CD4-positive, alpha-beta memory T cell (primary cell): ENCODE data around the gene REV3L. TPM values are rescaled to one million over a fixed set of nuclear protein-coding genes. Genes with fewer than 3 reads are reported as not detected.

ENCODE experiments used
- CTCF ChIA-PET: fragments of 350-600 bp; sonication (Branson Sonifier 250); formaldehyde crosslinking; loops from one replicate; lab custom pipeline; 2021; ENCODE audit warnings: inconsistent platforms; ENCODE audit not compliant: partially characterized antibody; lab: Charles Lee
- POLR2A ChIA-PET: fragments of 350-600 bp; sonication (Branson Sonifier 250); formaldehyde crosslinking; loops from one replicate; lab custom pipeline; 2021; ENCODE audit not compliant: partially characterized antibody; lab: Charles Lee
- DNase-seq, 5 donors: peaks; one replicate each; pipeline versions ENCODE4 v3.0.0 to v3.0.0-alpha.2; 2020 to 2022; ENCODE audit warnings: mixed read lengths in 1 of 5
- H3K27ac ChIP-seq: one replicate; pipeline ENCODE4 v1.7.0; 2013; ENCODE audit warnings: low read depth, low read length
- H3K27me3 ChIP-seq: 2 replicates; pipeline ENCODE4 v1.7.0; 2013; ENCODE audit warnings: mild to moderate bottlenecking, low read length, moderate library complexity; ENCODE audit not compliant: insufficient read depth
- H3K36me3 ChIP-seq: 2 replicates; pipeline ENCODE4 v1.7.0; 2013; ENCODE audit warnings: mild to moderate bottlenecking, low read length, moderate library complexity; ENCODE audit not compliant: insufficient read depth
- H3K4me1 ChIP-seq: 2 replicates; pipeline ENCODE4 v1.7.0; 2013; ENCODE audit warnings: mild to moderate bottlenecking, low read length, moderate library complexity; ENCODE audit not compliant: insufficient read depth
- H3K4me3 ChIP-seq, 2 donors: one replicate each; pipeline ENCODE4 v1.7.0; 2013; ENCODE audit warnings: low read length in 2 of 2, mild to moderate bottlenecking in 1 of 2
- H3K9me3 ChIP-seq, 2 donors: one replicate each; pipeline ENCODE4 v1.7.0; 2013; ENCODE audit warnings: low read length in 2 of 2, control low read depth in 1 of 2; ENCODE audit not compliant: control insufficient read depth in 1 of 2
- H3K27ac Mint-ChIP-seq, 7 donors: one replicate each; pipeline ENCODE4 v1.8.0; 2020 to 2021; ENCODE audit warnings: mixed read lengths in 7 of 7, mild to moderate bottlenecking in 6 of 7, inconsistent platforms in 3 of 7, moderate library complexity in 3 of 7
- H3K27me3 Mint-ChIP-seq, 2 donors: one replicate each; pipeline ENCODE4 v1.8.0; 2020 to 2021; ENCODE audit warnings: mixed read lengths in 2 of 2
- H3K36me3 Mint-ChIP-seq, 2 donors: one replicate each; pipeline ENCODE4 v1.8.0; 2020 to 2021; ENCODE audit warnings: mixed read lengths in 2 of 2, inconsistent platforms in 1 of 2, mild to moderate bottlenecking in 1 of 2
- H3K4me1 Mint-ChIP-seq, 4 donors: one replicate each; pipeline ENCODE4 v1.8.0; 2020 to 2021; ENCODE audit warnings: mixed read lengths in 4 of 4, mild to moderate bottlenecking in 1 of 4
- H3K4me3 Mint-ChIP-seq, 8 donors: one replicate each; pipeline ENCODE4 v1.8.0; 2020 to 2021; ENCODE audit warnings: mixed read lengths in 8 of 8, mild to moderate bottlenecking in 7 of 8, moderate library complexity in 6 of 8, inconsistent platforms in 3 of 8
- H3K9me3 Mint-ChIP-seq, 8 donors: one replicate each; pipeline ENCODE4 v1.8.0; 2020 to 2021; ENCODE audit warnings: mixed read lengths in 8 of 8, mild to moderate bottlenecking in 5 of 8, inconsistent platforms in 3 of 8, moderate library complexity in 1 of 8
- intact Hi-C: fragments of 100-400 bp; cut with micrococcal nuclease; formaldehyde crosslinking; loops from one replicate; pipeline ENCODE4 v1.15.1; 2023
- polyA plus RNA-seq, 2 donors: library from polyadenylated mRNA; unstranded; fragments of 300-500 nt; fragmentation: Illumina TruSeq; gene quantifications; one replicate each; pipeline ENCODE4 v1.2.3, GENCODE V29; 2021
- total RNA-seq, 2 experiments: library from RNA; stranded (reverse); gene quantifications; one replicate each; pipeline ENCODE4 v1.2.3, GENCODE V29; 2021

Gene REV3L
- total and polyA plus RNA-seq, 4 experiments from 2014 or later: 8.0 to 34.5 (median 24.5) TPM

DNA sequence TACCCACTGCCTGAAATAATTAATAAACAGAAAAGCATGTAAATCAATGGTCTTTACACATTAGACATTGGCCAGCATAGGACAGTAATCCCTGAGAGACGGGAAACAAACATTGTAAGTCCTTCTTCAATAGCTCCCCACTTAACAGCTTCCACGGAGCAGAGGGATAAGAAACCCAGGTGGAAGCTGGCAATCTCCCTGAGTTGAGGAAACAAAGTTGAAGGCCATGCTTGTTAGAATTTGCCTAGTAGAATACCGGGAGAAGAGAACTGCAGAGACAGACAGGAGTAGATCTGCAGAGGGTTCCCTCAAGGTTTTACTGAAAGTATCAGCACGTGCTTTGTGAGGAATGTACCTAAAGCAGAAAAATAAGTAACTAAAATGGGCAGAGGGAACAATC, 33.9 kb downstream of the REV3L start:
- POLR2A ChIA-PET: no interaction called here
- CTCF ChIA-PET: no interaction called here
- DNase-seq: no peak

DNA sequence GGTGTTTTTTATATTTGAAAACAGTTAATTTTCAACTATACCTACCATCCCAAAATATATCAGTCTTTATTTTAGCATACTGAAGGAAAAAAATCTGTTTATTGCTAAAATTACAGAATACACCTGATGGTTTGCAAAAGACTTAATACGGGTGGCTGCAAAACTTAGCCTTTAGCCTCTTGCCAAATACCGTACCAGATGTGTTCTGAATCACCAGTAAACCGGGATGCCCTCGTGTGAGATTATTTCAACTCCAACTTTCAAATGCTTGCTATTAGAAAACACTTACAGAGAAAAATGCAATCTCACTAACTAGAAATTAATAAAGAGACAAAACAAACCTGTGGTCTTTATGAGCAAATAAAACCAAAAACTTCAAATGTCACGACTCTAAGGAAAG, 36.0 kb downstream of the REV3L start:
- Histone ChIP-seq H3K9me3 (no peaks in the 10 kb centered on the region), H3K4me1 (no peaks in the 10 kb centered on the region), H3K27me3 (no peaks in the 10 kb centered on the region), H3K27ac (no peak overlapping the region), H3K36me3 (no peaks in the 10 kb centered on the region), H3K4me3 (no peak overlapping the region)
- ChIA-PET CTCF (interaction anchor here (0.6 kb wide), 1 partner anchor 147 kb away, joined by 3 read pairs; no protein-coding TSS in a partner anchor), POLR2A (no interaction called here)
- no peak overlapping the region for H3K4me3 Mint-ChIP-seq
- intact Hi-C loops: no loop called here
- H3K9me3 Mint-ChIP-seq: peaks cover 0 to 4% (median 0%) of the 10 kb centered on the region in 8 donors
- H3K27me3 Mint-ChIP-seq: no peaks in the 10 kb centered on the region
- no peak overlapping the region for H3K27ac Mint-ChIP-seq
- peaks cover 19 to 40% (median 24%) of the 10 kb centered on the region in 4 donors for H3K4me1 Mint-ChIP-seq
- peaks cover 9 to 14% of the 10 kb centered on the region in 2 donors for H3K36me3 Mint-ChIP-seq
- DNase-seq: no peak

More for the DNA sequence above, 33.9 kb downstream of the REV3L start:
- H3K36me3 ChIP-seq: no peaks in the 10 kb centered on the region
- intact Hi-C loops: no loop called here
- Mint-ChIP-seq H3K4me1 (peaks cover 17 to 33% (median 20%) of the 10 kb centered on the region in 4 donors), H3K9me3 (no peaks in the 10 kb centered on the region), H3K27me3 (no peaks in the 10 kb centered on the region), H3K36me3 (peaks cover 7 to 15% of the 10 kb centered on the region in 2 donors), H3K4me3 (no peak overlapping the region), H3K27ac (no peak overlapping the region)
- H3K4me3 ChIP-seq: no peak overlapping the region
- no peaks in the 10 kb centered on the region for H3K4me1 ChIP-seq
- H3K9me3 ChIP-seq: no peaks in the 10 kb centered on the region
- H3K27me3 ChIP-seq: no peaks in the 10 kb centered on the region
- no peak overlapping the region for H3K27ac ChIP-seq

DNA sequence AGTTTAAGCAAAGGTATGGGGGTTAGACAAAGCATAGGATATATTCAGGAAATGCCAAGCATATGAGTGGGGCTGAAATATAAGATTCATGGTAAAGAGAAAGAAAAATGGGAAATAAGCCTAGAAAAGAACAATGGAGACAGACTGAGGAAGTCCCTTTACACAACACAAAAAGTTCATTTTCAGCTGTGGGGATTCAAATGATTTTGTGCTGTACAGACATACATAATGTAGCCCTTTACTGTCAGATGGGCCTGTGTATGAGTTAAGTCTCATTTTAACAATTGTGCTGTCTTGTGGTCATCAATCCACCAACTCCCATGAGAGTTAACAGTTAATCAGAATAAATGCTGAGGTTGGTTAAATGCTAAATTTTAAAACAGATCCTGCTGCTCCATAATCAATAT, 37.2 kb downstream of the REV3L start:
- no peaks in the 10 kb centered on the region for H3K36me3 ChIP-seq
- peaks cover 23 to 44% (median 24%) of the 10 kb centered on the region in 4 donors for H3K4me1 Mint-ChIP-seq

DNA sequence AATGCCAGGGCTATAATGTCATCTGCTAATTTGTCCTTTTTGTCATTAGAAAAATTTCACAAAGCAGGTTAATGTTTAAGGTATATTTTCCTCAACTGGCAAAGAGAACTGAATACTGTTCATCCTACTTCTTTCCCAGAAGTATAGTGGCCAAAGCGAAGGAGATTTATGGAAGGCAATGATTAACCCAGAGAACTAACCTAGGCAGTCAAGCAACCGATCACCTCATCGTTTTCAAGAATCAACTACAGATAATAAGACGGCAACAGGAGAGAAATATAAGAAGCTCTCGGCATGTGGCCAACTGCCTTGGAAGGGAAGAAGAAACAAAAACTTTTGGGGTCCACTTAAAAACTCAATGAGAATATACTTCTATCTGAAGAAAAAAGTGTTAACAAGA, 38.2 kb downstream of the REV3L start:
- H3K9me3 Mint-ChIP-seq: peaks cover 0 to 4% (median 0%) of the 10 kb centered on the region in 8 donors
- intact Hi-C loops: no loop called here
- no peaks in the 10 kb centered on the region for H3K27me3 Mint-ChIP-seq
- H3K4me3 Mint-ChIP-seq: no peak overlapping the region
- Histone ChIP-seq H3K4me3 (no peak overlapping the region), H3K27me3 (no peaks in the 10 kb centered on the region), H3K9me3 (no peaks in the 10 kb centered on the region), H3K4me1 (no peaks in the 10 kb centered on the region), H3K27ac (no peak overlapping the region), H3K36me3 (no peaks in the 10 kb centered on the region)
- H3K4me1 Mint-ChIP-seq: peaks cover 22 to 38% (median 23%) of the 10 kb centered on the region in 4 donors
- CTCF ChIA-PET: interaction anchor here (1.0 kb wide), 1 partner anchor 21 kb away, joined by 3 read pairs; no protein-coding TSS in a partner anchor
- POLR2A ChIA-PET: no interaction called here
- peaks cover 9% of the 10 kb centered on the region in 2 donors for H3K36me3 Mint-ChIP-seq
- H3K27ac Mint-ChIP-seq: peak overlapping the region in 1 of 7 donors; percentile 44
- no peak for DNase-seq

More for the DNA sequence above, 37.2 kb downstream of the REV3L start:
- POLR2A ChIA-PET: no interaction called here
- Histone ChIP-seq H3K4me3 (no peak overlapping the region), H3K9me3 (no peaks in the 10 kb centered on the region), H3K4me1 (no peaks in the 10 kb centered on the region), H3K27ac (no peak overlapping the region), H3K27me3 (no peaks in the 10 kb centered on the region)
- Mint-ChIP-seq H3K9me3 (peaks cover 0 to 4% (median 0%) of the 10 kb centered on the region in 8 donors), H3K4me3 (no peak overlapping the region), H3K27ac (no peak overlapping the region), H3K27me3 (no peaks in the 10 kb centered on the region), H3K36me3 (peaks cover 9% of the 10 kb centered on the region in 2 donors)
- CTCF ChIA-PET: interaction anchor here (1.0 kb wide), 1 partner anchor 20 kb away, joined by 3 read pairs; no protein-coding TSS in a partner anchor
- intact Hi-C loops: no loop called here
- no peak for DNase-seq

DNA sequence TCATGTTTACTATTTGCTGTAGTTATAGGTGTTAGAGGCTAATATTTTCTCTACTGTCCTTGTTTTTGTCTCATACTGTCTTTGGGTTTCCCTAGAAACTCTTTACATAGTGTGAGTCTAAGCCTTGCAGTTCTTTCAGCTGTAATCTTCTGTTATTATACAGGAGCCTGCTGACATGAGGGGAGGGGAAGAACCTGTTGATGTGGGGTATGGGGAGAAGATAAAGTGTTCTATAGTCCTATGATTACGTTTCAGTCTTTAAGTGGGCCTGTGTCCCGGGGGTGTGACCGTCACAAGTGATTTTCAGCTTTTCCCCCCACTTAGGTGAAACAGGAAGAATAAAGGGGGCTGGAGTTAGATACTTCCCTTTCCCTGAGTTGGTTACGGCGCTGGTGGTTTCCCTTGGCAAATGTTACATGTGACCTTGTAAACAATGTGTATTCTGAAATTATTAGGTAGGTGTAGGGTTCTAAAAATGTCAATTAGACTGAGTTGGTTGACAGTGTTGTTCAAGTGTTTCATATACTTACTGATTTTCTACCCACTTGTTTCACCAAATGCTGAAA, 41.3 kb downstream of the REV3L start:
- Histone ChIP-seq H3K4me3 (no peak overlapping the region), H3K4me1 (no peaks in the 10 kb centered on the region), H3K27me3 (no peaks in the 10 kb centered on the region), H3K9me3 (no peaks in the 10 kb centered on the region), H3K27ac (no peak overlapping the region), H3K36me3 (no peaks in the 10 kb centered on the region)
- H3K27ac Mint-ChIP-seq: peak overlapping the region in 2 of 7 donors; percentile 5 to 16
- peaks cover 6% of the 10 kb centered on the region in 2 donors for H3K36me3 Mint-ChIP-seq
- intact Hi-C loops: no loop called here
- DNase-seq: no peak
- no peaks in the 10 kb centered on the region for H3K27me3 Mint-ChIP-seq
- peaks cover 0 to 4% (median 0%) of the 10 kb centered on the region in 8 donors for H3K9me3 Mint-ChIP-seq
- H3K4me3 Mint-ChIP-seq: no peak overlapping the region
- ChIA-PET POLR2A (interaction anchor here (0.8 to 1.2 kb wide), 2 partner anchors 16 to 37 kb away, joined by 3 read pairs; no protein-coding TSS in a partner anchor), CTCF (no interaction called here)
- peaks cover 19 to 38% (median 22%) of the 10 kb centered on the region in 4 donors for H3K4me1 Mint-ChIP-seq

DNA sequence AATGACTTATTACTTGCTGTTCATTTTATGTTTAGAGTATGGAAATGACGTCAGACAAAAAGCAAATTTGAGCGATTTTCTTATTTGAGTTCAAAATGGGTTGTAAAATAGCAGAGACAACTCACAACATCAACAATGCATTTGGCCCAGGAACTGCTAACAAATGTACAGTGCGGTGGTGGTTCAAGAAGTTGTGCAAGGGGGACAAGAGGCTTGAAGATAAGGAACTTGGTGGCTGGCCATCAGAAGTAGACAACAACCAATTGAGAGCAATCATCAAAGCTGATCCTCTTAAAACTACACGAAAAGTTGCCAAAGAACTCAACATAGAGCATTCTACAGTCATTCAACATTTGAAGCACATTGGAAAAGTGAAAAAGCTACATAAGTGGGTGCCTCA, 43.8 kb downstream of the REV3L start:
- POLR2A ChIA-PET: no interaction called here
- Mint-ChIP-seq H3K9me3 (peaks cover 0 to 4% (median 0%) of the 10 kb centered on the region in 8 donors), H3K27ac (no peak overlapping the region), H3K4me3 (peak overlapping the region in 1 of 8 donors; percentile 8), H3K4me1 (peaks cover 23 to 44% (median 27%) of the 10 kb centered on the region in 4 donors), H3K27me3 (no peaks in the 10 kb centered on the region), H3K36me3 (peaks cover 5 to 11% of the 10 kb centered on the region in 2 donors)
- Histone ChIP-seq H3K27me3 (no peaks in the 10 kb centered on the region), H3K4me3 (no peak overlapping the region), H3K4me1 (no peaks in the 10 kb centered on the region), H3K27ac (no peak overlapping the region), H3K36me3 (no peaks in the 10 kb centered on the region), H3K9me3 (no peaks in the 10 kb centered on the region)
- CTCF ChIA-PET: no interaction called here
- intact Hi-C loops: no loop called here
- DNase-seq: no peak

DNA sequence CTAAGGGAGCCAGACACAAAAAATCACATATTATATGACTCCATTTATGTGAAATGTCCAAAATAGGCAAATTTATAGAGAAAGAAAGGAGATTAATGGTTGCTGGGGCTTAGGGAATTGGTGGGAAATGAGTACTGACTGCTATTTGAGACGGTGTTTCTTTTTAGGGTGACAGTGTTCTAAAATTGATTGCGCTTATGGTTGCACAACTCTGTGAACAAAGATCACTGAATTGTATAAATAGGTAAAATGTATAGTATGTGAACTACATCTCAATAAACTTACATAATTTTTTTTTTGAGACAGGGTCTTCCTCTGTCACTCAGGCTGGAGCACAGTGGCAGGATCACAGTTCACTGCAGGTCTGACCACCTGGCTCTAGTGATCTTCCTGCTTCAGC, 45.4 kb downstream of the REV3L start:
- Mint-ChIP-seq H3K4me3 (no peak overlapping the region), H3K9me3 (peaks cover 0 to 3% (median 0%) of the 10 kb centered on the region in 8 donors), H3K4me1 (peaks cover 32 to 54% (median 39%) of the 10 kb centered on the region in 4 donors), H3K27me3 (no peaks in the 10 kb centered on the region), H3K36me3 (peaks cover 5 to 11% of the 10 kb centered on the region in 2 donors), H3K27ac (no peak overlapping the region)
- H3K4me1 ChIP-seq: peaks cover 5% of the 10 kb centered on the region
- no peaks in the 10 kb centered on the region for H3K27me3 ChIP-seq
- no peaks in the 10 kb centered on the region for H3K9me3 ChIP-seq
- no peaks in the 10 kb centered on the region for H3K36me3 ChIP-seq
- H3K27ac ChIP-seq: no peak overlapping the region
- DNase-seq: no peak
- CTCF ChIA-PET: no interaction called here
- no peak overlapping the region for H3K4me3 ChIP-seq
- POLR2A ChIA-PET: no interaction called here
- intact Hi-C loops: no loop called here
